Stimulated activated naive B cell treated with anti-CD40 and anti-IgM and Interleukin-4, amounts not matched to agents 10 μg/mL and 1 μg/mL and 100 μg/mL, for 72 hours (primary cell): ENCODE results near the gene SPINK4.
A peak's percentile ranks its signal among the peaks of the same experiment; 100 is the strongest.

Experiments used
- ATAC-seq, 2 donors: fragments of 150-1000 bp; cut with Tn5 transposase; replicated peaks; 2 replicates each; pipeline ENCODE4 v1.10.0; 2021; ENCODE audit warnings: moderate library complexity in 1 of 2
- DNase-seq: peaks from one replicate; pipeline ENCODE4 v3.0.0; 2021
- H3K27ac Mint-ChIP-seq: one replicate; pipeline ENCODE4 v1.8.0; 2022; ENCODE audit warnings: mild to moderate bottlenecking, mixed read lengths
- H3K27me3 Mint-ChIP-seq, 2 donors: one replicate each; pipeline ENCODE4 v1.8.0; 2022; ENCODE audit warnings: mixed read lengths in 2 of 2
- H3K36me3 Mint-ChIP-seq, 2 donors: one replicate each; pipeline ENCODE4 v1.8.0; 2022; ENCODE audit warnings: mixed read lengths in 2 of 2, mild to moderate bottlenecking in 1 of 2
- H3K4me1 Mint-ChIP-seq, 2 donors: one replicate each; pipeline ENCODE4 v1.8.0; 2022; ENCODE audit warnings: mixed read lengths in 2 of 2, mild to moderate bottlenecking in 1 of 2
- H3K4me3 Mint-ChIP-seq, 2 donors: one replicate each; pipeline ENCODE4 v1.8.0; 2022; ENCODE audit warnings: mild to moderate bottlenecking in 2 of 2, mixed read lengths in 2 of 2, moderate library complexity in 1 of 2
- H3K9me3 Mint-ChIP-seq, 2 donors: one replicate each; pipeline ENCODE4 v1.8.0; 2022; ENCODE audit warnings: mixed read lengths in 2 of 2, mild to moderate bottlenecking in 1 of 2

SPINK4 gene

DNA sequence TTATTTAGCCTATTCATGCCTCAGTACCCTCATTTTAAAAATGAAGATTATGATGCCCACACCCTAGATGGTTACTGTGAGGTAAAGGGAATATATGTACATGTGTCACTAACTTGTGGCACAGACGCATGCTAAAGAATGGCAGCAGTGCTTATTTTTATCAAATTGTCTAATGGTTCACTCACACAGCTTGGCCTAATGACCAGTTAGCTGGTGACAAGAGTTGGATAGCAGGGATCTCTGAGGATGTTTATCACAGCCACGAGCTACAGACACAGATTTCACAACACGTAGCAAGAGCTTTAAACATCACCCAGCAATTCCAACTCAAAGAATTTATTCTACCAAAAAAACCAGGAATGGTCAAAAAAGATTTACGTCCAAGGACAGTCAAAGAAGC lies 17.3 kb downstream of the SPINK4 start:
- ATAC-seq = no peak
- no peak for DNase-seq
- Mint-ChIP-seq H3K9me3 (no peaks in the 10 kb centered on the region), H3K4me1 (peaks cover 4 to 11% of the 10 kb centered on the region in 2 donors), H3K36me3 (peaks cover 48 to 65% of the 10 kb centered on the region in 2 donors), H3K27ac (no peak overlapping the region), H3K27me3 (no peaks in the 10 kb centered on the region), H3K4me3 (no peak overlapping the region)

DNA sequence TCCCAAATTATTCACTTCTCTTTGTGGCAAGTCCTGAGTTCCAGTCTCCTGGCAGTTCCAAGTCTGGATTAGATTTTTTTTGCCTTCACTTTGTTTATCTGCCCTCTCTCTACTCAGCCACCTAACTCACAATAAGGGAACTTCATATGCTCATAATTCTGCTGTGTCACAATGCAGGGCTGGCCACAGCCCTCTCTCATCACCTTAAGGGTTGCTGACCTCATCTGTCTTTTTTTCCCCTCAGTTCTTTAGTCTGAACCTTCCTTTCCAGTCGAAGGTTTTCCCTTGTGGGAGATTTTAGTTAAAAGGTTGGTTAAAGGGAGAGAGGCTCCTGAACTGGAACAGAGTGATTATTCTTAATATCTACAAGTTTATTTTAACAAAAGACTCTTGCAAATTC lies 20.4 kb downstream of the SPINK4 start:
- no peak for DNase-seq
- Mint-ChIP-seq H3K9me3 (no peaks in the 10 kb centered on the region), H3K4me1 (peaks cover 19 to 33% of the 10 kb centered on the region in 2 donors), H3K36me3 (peaks cover 45 to 60% of the 10 kb centered on the region in 2 donors), H3K4me3 (no peak overlapping the region), H3K27me3 (no peaks in the 10 kb centered on the region), H3K27ac (no peak overlapping the region)
- ATAC-seq = no peak

DNA sequence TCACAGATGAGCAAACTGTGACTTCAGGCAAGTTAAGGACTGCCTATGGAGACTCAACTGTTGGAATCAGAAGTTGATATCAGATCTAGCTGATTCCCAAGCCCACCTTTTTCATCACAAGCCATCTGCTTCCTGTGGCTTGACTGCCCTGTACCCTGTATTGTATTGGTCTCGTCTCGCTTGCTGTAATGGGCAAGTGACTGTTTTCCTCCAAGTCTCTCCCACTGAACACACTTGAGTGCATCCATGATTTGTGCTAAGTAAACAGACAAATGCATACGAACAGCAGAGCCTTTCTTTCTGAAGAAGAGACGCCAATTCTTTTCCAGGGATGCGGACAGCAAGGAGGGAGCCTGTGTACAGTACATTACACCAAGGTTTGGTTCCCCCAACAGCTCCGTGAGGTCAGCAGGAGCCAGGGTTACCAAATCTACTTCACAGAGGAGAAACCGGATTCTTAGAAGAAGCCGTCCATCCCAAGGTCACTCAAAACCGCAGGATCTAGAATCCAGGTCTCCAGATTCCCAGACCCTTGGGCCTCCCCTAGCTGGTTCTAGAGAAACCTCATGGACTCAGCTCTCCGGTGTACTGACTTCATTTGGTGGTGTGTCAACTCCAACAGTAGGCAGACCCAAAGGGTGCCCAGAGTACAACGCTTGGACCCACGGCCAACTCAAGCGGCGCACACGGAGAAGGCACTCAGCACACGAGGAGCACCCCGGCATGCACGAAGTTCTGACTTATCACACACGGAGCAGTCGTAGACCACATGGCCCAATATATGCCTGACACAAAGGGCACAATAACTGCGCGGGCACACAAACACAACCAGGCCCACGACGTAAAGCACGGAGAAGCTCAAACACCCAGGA lies 23.4 kb downstream of the SPINK4 start:
- Mint-ChIP-seq H3K9me3 (no peaks in the 10 kb centered on the region), H3K4me3 (peak overlapping the region; percentile 92 to 93), H3K4me1 (peaks cover 30 to 55% of the 10 kb centered on the region in 2 donors), H3K27me3 (no peaks in the 10 kb centered on the region), H3K36me3 (peaks cover 47 to 56% of the 10 kb centered on the region in 2 donors), H3K27ac (peak overlapping the region; percentile 96)
- ATAC-seq (peak; percentile 12 to 18), DNase-seq (no peak)

GRCh38 chr9:33264003-33264472 lies 24.1 kb downstream of the SPINK4 start:
- ATAC-seq = peak; percentile 28 to 35

GRCh38 chr9:33264473-33265177 lies 24.7 kb downstream of the SPINK4 start, which contains the start of the genes BAG1 and CHMP5:
Gene BAG1 (minus strand): TSS chr9:33264708.
Gene CHMP5 (plus strand): TSS chr9:33265049. CDS start chr9:33265079, 30 bp downstream.
- H3K4me1 Mint-ChIP-seq = peaks cover 30 to 54% of the 10 kb centered on the region in 2 donors
- DNase-seq (peak; percentile 99), ATAC-seq (peak; percentile 90 to 93)
- H3K36me3 Mint-ChIP-seq = peaks cover 37 to 44% of the 10 kb centered on the region in 2 donors
- H3K27ac Mint-ChIP-seq = peak within 1 kb of the TSS; percentile 96
- no peaks in the 10 kb centered on the region for H3K9me3 Mint-ChIP-seq
- H3K27me3 Mint-ChIP-seq = no peaks in the 10 kb centered on the region
- peak within 1 kb of the TSS; percentile 92 to 93 for H3K4me3 Mint-ChIP-seq

More at GRCh38 chr9:33264003-33264472, 24.1 kb downstream of the SPINK4 start:
- peak overlapping the region; percentile 92 to 93 for H3K4me3 Mint-ChIP-seq
- DNase-seq = no peak
- H3K9me3 Mint-ChIP-seq = no peaks in the 10 kb centered on the region
- no peaks in the 10 kb centered on the region for H3K27me3 Mint-ChIP-seq
- peak overlapping the region; percentile 96 for H3K27ac Mint-ChIP-seq
- peaks cover 40 to 49% of the 10 kb centered on the region in 2 donors for H3K36me3 Mint-ChIP-seq
- peaks cover 30 to 55% of the 10 kb centered on the region in 2 donors for H3K4me1 Mint-ChIP-seq

- Mint-ChIP-seq H3K9me3 (no peaks in the 10 kb centered on the region), H3K27me3 (no peaks in the 10 kb centered on the region), H3K4me1 (peaks cover 30 to 47% of the 10 kb centered on the region in 2 donors), H3K27ac (peak overlapping the region; percentile 93), H3K4me3 (peak overlapping the region; percentile 92 to 93), H3K36me3 (peaks cover 30 to 37% of the 10 kb centered on the region in 2 donors)
- no peak for DNase-seq
- ATAC-seq = no peak
These were observed 25.4 kb downstream of the SPINK4 start for GRCh38 chr9:33265211-33265865.

DNA sequence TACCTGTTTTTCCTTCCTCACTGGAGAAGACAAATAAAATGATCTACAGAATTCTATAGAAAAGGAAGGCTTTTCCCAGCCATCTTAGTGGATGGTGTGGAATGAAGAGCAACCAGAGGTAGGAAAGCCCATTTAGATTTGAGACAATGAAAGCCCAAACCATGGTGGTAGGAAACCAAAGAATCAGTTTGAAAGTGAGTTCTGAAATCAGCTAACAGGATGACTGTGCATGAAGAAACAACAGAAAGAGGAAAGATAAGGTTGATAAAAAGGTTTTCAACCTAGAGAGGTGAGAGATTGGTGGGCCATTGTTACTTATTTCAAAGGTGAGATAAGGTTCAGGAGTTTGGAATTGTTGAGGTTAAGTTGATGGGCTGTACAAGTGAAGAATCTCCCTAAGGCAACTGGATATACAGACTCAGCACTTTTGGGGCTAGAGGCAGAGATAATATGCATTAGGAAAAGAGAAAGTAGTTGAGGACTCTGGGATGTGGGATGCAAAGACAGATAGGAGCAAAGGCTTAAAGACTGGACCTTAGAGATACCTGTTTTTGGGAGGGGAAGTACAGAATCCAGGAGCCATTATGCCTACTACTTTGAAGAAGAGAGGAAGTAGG lies 27.3 kb downstream of the SPINK4 start:
- H3K4me3 Mint-ChIP-seq = no peak overlapping the region
- H3K27ac Mint-ChIP-seq = peak overlapping the region; percentile 10
- no peak for DNase-seq
- peaks cover 29 to 52% of the 10 kb centered on the region in 2 donors for H3K4me1 Mint-ChIP-seq
- no peak for ATAC-seq
- no peaks in the 10 kb centered on the region for H3K27me3 Mint-ChIP-seq
- H3K36me3 Mint-ChIP-seq = peaks cover 37 to 44% of the 10 kb centered on the region in 2 donors
- no peaks in the 10 kb centered on the region for H3K9me3 Mint-ChIP-seq

DNA sequence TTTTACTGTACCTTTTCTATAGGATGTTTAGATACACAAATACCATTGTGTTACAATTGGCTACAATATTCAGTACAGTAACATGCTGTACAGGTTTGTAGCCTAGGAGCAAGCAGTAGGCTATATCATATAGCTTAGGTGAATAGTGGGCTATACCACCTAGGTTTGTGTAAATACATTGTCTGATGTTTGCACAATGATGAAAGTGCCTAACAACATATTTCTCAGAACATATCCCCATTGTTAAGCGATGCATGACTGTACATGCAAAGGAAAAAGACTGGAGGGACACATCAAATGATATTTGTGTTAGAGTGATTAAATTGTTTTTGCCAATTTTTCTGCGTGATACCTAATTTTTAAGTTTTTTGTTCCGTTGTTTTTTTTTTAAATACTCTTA lies 30.2 kb downstream of the SPINK4 start:
- Mint-ChIP-seq H3K36me3 (peaks cover 25 to 41% of the 10 kb centered on the region in 2 donors), H3K27ac (no peak overlapping the region), H3K9me3 (no peaks in the 10 kb centered on the region), H3K4me3 (no peak overlapping the region), H3K4me1 (peaks cover 16 to 32% of the 10 kb centered on the region in 2 donors), H3K27me3 (no peaks in the 10 kb centered on the region)
- DNase-seq = no peak
- no peak for ATAC-seq

GRCh38 chr9:33272061-33272460 lies 32.1 kb downstream of the SPINK4 start:
- Mint-ChIP-seq H3K4me1 (peaks cover 4 to 14% of the 10 kb centered on the region in 2 donors), H3K36me3 (peaks cover 21 to 44% of the 10 kb centered on the region in 2 donors), H3K27me3 (no peaks in the 10 kb centered on the region), H3K27ac (peak overlapping the region; percentile 74), H3K4me3 (no peak overlapping the region), H3K9me3 (no peaks in the 10 kb centered on the region)
- DNase-seq (no peak), ATAC-seq (no peak)

DNA sequence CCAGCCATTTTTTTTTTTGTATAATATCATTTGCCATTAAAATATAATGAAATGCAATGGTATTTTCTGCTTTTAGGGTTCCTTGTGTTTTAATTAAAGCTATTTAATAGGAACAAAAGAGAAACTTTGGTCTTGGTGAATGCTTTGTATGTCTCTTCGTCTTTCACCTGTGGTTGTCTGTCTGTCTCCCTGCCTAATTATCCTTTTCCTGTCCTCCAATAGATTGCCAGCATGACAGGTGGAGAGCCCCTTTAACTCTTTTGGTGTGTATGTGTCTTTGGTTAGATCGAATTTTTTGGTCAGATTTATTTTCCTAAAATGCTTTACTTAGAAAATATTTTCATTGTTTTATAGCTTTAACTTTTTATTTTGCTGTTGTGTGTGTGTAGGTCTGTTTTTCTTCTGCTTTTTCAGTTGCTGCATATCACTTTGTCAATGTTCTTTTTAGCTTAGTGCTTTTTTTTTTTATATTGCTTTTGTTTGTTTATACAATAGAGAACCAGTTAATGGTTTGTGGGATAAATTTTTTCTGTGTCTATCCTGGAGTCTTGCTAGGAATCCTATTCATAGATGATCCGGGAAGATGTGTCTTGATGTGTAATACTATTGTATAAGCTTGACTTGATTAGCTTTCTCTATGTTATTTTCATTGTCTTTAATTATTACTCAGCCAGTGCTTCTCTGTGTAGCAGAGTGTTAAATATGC lies 33.5 kb downstream of the SPINK4 start:
- DNase-seq = no peak
- Mint-ChIP-seq H3K4me1 (peaks cover 0 to 7% of the 10 kb centered on the region in 2 donors), H3K27me3 (no peaks in the 10 kb centered on the region), H3K9me3 (no peaks in the 10 kb centered on the region), H3K36me3 (peaks cover 28 to 49% of the 10 kb centered on the region in 2 donors), H3K4me3 (no peak overlapping the region), H3K27ac (no peak overlapping the region)
- ATAC-seq = no peak

DNA sequence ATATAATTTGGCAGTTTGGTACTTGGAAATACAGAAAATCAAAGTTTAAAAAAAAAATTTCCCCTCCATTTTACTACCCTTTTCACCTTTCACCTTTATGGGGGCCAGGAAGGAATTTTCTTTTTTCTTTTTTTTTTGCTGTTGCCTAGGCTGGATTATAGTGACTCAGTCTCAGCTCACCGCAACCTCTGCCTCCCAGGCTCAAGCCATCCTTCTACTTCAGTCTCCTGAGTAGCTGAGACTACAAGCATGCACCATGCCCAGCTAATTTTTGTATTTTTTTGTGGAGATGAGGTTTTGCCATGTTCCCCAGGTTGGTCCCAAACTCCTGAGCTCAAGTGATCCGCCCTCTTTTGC lies 34.0 kb downstream of the SPINK4 start:
- Mint-ChIP-seq H3K27ac (no peak overlapping the region), H3K9me3 (no peaks in the 10 kb centered on the region), H3K36me3 (peaks cover 29 to 49% of the 10 kb centered on the region in 2 donors), H3K4me3 (no peak overlapping the region), H3K4me1 (peaks cover 0 to 7% of the 10 kb centered on the region in 2 donors), H3K27me3 (no peaks in the 10 kb centered on the region)
- ATAC-seq (no peak), DNase-seq (no peak)

DNA sequence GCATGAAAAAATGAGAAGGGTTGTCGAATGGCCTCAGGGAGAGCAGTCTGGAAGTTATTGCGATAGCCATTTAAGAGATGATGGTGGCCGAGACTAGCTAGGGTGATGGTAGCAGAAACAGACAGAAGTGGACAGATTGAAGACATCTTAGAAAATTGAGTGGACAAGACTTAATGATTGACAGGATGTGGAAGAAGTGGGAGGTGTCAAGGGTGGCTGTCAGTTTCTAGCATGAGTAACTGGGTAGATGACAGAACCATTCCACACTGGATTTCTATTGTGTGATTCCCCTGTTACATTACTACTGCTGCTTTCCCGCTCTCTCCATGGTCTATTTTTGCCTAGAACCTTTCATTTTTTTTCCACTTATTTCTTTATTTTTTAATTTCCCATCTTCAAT lies 37.5 kb downstream of the SPINK4 start:
- no peak overlapping the region for H3K4me3 Mint-ChIP-seq
- H3K36me3 Mint-ChIP-seq = peaks cover 23 to 49% of the 10 kb centered on the region in 2 donors
- H3K27me3 Mint-ChIP-seq = no peaks in the 10 kb centered on the region
- ATAC-seq (no peak), DNase-seq (no peak)
- H3K9me3 Mint-ChIP-seq = no peaks in the 10 kb centered on the region
- peaks cover 3 to 8% of the 10 kb centered on the region in 2 donors for H3K4me1 Mint-ChIP-seq
- no peak overlapping the region for H3K27ac Mint-ChIP-seq

- H3K4me1 Mint-ChIP-seq = peaks cover under 1 to 17% of the 10 kb centered on the region in 2 donors
- no peak overlapping the region for H3K4me3 Mint-ChIP-seq
- peaks cover 18 to 26% of the 10 kb centered on the region in 2 donors for H3K36me3 Mint-ChIP-seq
- DNase-seq (no peak), ATAC-seq (no peak)
- H3K9me3 Mint-ChIP-seq = no peaks in the 10 kb centered on the region
- no peak overlapping the region for H3K27ac Mint-ChIP-seq
- no peaks in the 10 kb centered on the region for H3K27me3 Mint-ChIP-seq
These were observed 45.5 kb downstream of the SPINK4 start for GRCh38 chr9:33285502-33285901.
